OCI-LY7 (cell line): ENCODE results near the gene TMEM150C. TPM values are rescaled to one million over a fixed set of nuclear protein-coding genes. Genes with fewer than 3 reads are reported as not detected.

Source experiments
- BruUV-seq: library from RNA; stranded (reverse); fragments of 400-500 nt; replicated peaks from 2 replicates; lab custom pipeline; 2021; lab: Mats Ljungman, UMichigan
- CTCF ChIA-PET: fragments of 300-600 bp; sonication (Branson Sonifier 250); formaldehyde crosslinking; loops from one replicate; lab custom pipeline; 2022; ENCODE audit warnings: antibody characterized with exemption; ENCODE audit not compliant: unreplicated experiment; lab: Charles Lee
- POLR2A ChIA-PET: fragments of 300-600 bp; sonication (Branson Sonifier 250); formaldehyde crosslinking; loops from one replicate; lab custom pipeline; 2022; ENCODE audit warnings: antibody characterized with exemption; lab: Charles Lee
- DNase-seq: peaks from one replicate; pipeline ENCODE4 v3.0.0-alpha.2; 2015; ENCODE audit warnings: low spot score
- H2AFZ ChIP-seq: fragments of 200-600 bp; sonication (generic), shearing (Covaris generic); 2 replicates; pipeline ENCODE4 v1.6.1; 2014; ENCODE audit warnings: mild to moderate bottlenecking, antibody characterized with exemption, low read length, moderate library complexity
- H3K27ac ChIP-seq: fragments of 200-600 bp; sonication (generic); 2 replicates; pipeline ENCODE4 v1.5.1; 2014; ENCODE audit warnings: mixed run types, low read depth, mild to moderate bottlenecking, moderate library complexity, low read length, inconsistent platforms; ENCODE audit not compliant: poor library complexity, severe bottlenecking
- H3K36me3 ChIP-seq: fragments of 200-600 bp; sonication (generic); 2 replicates; pipeline ENCODE4 v1.6.1; 2014; ENCODE audit warnings: mild to moderate bottlenecking, antibody characterized with exemption, low read length, moderate library complexity, mixed read lengths; ENCODE audit not compliant: insufficient read depth
- H3K4me1 ChIP-seq: fragments of 200-600 bp; sonication (generic); 2 replicates; pipeline ENCODE4 v1.5.1; 2014; ENCODE audit warnings: mild to moderate bottlenecking, low read length; ENCODE audit not compliant: insufficient read depth, poor library complexity, severe bottlenecking
- H3K4me2 ChIP-seq: fragments of 200-600 bp; sonication (generic); 2 replicates; pipeline ENCODE4 v1.6.1; 2014; ENCODE audit warnings: mild to moderate bottlenecking, low read length
- H3K4me3 ChIP-seq: fragments of 200-600 bp; sonication (generic); 2 replicates; pipeline ENCODE4 v1.5.1; 2014; ENCODE audit warnings: mild to moderate bottlenecking, low read depth, low read length; ENCODE audit not compliant: poor library complexity, severe bottlenecking
- H3K79me2 ChIP-seq: fragments of 200-600 bp; sonication (generic); 2 replicates; pipeline ENCODE4 v1.6.1; 2016; ENCODE audit warnings: low read depth, mild to moderate bottlenecking, low read length, moderate library complexity, mixed read lengths; ENCODE audit not compliant: insufficient read depth
- H3K9me2 ChIP-seq: fragments of 200-600 bp; sonication (generic); 2 replicates; pipeline ENCODE4 v1.6.1; 2016; ENCODE audit warnings: mild to moderate bottlenecking, low read length, mixed read lengths; ENCODE audit not compliant: insufficient read depth
- H3K9me3 ChIP-seq: fragments of 200-600 bp; sonication (generic); 2 replicates; pipeline ENCODE4 v1.6.1; 2014; ENCODE audit warnings: mild to moderate bottlenecking, mixed run types, low read length, mixed read lengths
- H4K20me1 ChIP-seq: fragments of 200-600 bp; sonication (generic); 2 replicates; pipeline ENCODE4 v1.6.1; 2014; ENCODE audit warnings: mild to moderate bottlenecking, antibody characterized with exemption, low read length, moderate library complexity, mixed read lengths; ENCODE audit not compliant: insufficient read depth
- EZH2phosphoT487 ChIP-seq: fragments of 200-600 bp; sonication (generic); IDR thresholded peaks from 2 replicates; pipeline ENCODE4 v1.6.1; 2018; ENCODE audit warnings: low read depth, borderline replicate concordance, mild to moderate bottlenecking, mixed run types, antibody characterized with exemption, low read length, moderate library complexity, mixed read lengths
- intact Hi-C: fragments of 100-400 bp; cut with micrococcal nuclease; formaldehyde crosslinking; loops from one replicate; pipeline ENCODE4 v1.10.0; 2022; ENCODE audit not compliant: unreplicated experiment
- total RNA-seq, 2 experiments: library from RNA; depleted of rRNA in 1 of 2; stranded (reverse); fragments of >200 nt in 1 of 2; shearing (Covaris generic) in 1 of 2; gene quantifications; 2 replicates each; pipeline ENCODE4 v1.2.3, GENCODE V29; 2014 to 2022
- TF ChIP-seq, protein P1 (sequence below): fragments of 200-600 bp; sonication (generic); conservative IDR thresholded peaks from 2 replicates; pipeline ENCODE4 v1.5.1; 2014; ENCODE audit warnings: mild to moderate bottlenecking, antibody characterized with exemption, low read length, moderate library complexity, mixed read lengths

The TMEM150C gene
- total RNA-seq, 2 experiments from 2014 or later = not detected

DNA sequence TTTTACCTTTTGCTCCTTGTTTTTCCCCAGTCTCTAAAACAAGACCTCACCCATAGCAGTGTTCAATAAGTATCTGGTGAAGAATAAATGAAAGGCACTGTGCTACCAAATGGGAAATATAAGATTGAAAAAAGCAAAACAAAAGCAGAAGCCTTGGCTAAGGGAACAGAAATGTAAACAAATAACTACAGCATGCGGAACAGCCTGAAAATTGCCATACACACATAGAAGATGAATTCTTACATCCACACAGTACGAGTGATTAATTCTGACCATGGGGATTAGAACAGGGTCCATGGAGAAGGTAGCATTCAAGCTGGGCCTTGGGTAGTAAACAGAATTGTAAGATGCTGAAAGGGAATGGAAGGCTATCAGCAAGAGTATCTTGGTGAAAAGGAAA lies 40.5 kb downstream of the TMEM150C start:
- POLR2A ChIA-PET = no interaction called here

DNA sequence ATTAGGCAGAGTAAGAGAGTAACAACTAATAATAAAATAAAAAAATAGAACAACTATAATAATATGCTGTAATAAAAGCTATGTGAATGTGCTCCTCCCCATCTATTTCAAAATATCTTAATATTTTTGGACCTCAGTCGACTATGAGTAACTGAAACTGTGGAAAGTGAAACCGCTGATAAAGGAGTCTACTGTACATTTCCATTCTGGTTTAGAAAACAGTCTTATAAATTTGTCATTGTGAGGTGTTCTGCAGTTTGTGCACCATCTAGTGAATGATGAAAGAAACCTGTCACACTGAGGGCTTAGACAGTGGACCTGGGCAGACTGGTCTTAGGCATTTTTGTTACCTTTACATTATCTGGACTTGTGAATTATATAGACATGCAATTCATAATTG lies 42.0 kb downstream of the TMEM150C start:
- no peak for DNase-seq

More for the DNA sequence above, 40.5 kb downstream of the TMEM150C start:
- no peaks in the 10 kb centered on the region for H3K9me2 ChIP-seq
- H3K27ac ChIP-seq = no peak overlapping the region
- DNase-seq = no peak
- CTCF ChIA-PET = no interaction called here
- no peak for TF ChIP-seq EZH2phosphoT487
- TF ChIP-seq, protein P1, sequence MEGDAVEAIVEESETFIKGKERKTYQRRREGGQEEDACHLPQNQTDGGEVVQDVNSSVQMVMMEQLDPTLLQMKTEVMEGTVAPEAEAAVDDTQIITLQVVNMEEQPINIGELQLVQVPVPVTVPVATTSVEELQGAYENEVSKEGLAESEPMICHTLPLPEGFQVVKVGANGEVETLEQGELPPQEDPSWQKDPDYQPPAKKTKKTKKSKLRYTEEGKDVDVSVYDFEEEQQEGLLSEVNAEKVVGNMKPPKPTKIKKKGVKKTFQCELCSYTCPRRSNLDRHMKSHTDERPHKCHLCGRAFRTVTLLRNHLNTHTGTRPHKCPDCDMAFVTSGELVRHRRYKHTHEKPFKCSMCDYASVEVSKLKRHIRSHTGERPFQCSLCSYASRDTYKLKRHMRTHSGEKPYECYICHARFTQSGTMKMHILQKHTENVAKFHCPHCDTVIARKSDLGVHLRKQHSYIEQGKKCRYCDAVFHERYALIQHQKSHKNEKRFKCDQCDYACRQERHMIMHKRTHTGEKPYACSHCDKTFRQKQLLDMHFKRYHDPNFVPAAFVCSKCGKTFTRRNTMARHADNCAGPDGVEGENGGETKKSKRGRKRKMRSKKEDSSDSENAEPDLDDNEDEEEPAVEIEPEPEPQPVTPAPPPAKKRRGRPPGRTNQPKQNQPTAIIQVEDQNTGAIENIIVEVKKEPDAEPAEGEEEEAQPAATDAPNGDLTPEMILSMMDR = no peak
- no peak overlapping the region for H3K4me3 ChIP-seq
- no peaks in the 10 kb centered on the region for H3K9me3 ChIP-seq
- BruUV-seq = no TSS peak
- H2AFZ ChIP-seq = no peak overlapping the region
- no peaks in the 10 kb centered on the region for H3K4me1 ChIP-seq
- no peaks in the 10 kb centered on the region for H3K79me2 ChIP-seq
- intact Hi-C loops = no loop called here
- no peaks in the 10 kb centered on the region for H4K20me1 ChIP-seq
- no peaks in the 10 kb centered on the region for H3K36me3 ChIP-seq
- no peak overlapping the region for H3K4me2 ChIP-seq

DNA sequence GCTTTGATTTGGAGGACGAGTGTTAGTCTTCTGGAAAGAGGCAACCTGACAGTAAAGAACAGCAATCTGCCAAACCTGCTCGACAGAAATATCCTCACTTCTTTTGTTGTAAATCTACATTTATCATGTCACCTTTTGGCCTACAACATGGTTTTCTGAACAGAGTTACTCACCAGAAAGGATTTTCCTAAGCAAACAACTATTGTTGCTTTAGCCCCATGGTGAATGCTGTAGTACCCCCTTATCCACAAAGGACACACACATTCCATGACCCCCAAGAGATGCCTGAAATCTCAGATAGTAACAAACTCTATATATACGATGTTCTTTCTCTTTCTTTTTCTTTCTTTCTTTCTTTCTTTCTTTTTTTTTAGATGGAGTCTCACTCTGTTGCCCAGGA lies 42.7 kb downstream of the TMEM150C start:
- Histone ChIP-seq H3K9me2 (no peaks in the 10 kb centered on the region), H3K4me1 (no peaks in the 10 kb centered on the region), H3K79me2 (no peaks in the 10 kb centered on the region), H3K4me3 (no peak overlapping the region), H3K9me3 (no peaks in the 10 kb centered on the region), H2AFZ (no peak overlapping the region), H3K27ac (no peak overlapping the region), H3K4me2 (no peak overlapping the region), H4K20me1 (no peaks in the 10 kb centered on the region), H3K36me3 (no peaks in the 10 kb centered on the region)
- POLR2A ChIA-PET = no interaction called here
- TF ChIP-seq, protein P1 = no peak
- no peak for TF ChIP-seq EZH2phosphoT487
- intact Hi-C loops = no loop called here
- DNase-seq = no peak
- CTCF ChIA-PET = no interaction called here
- BruUV-seq = no TSS peak

More for the DNA sequence above, 42.0 kb downstream of the TMEM150C start:
- no peaks in the 10 kb centered on the region for H3K36me3 ChIP-seq
- BruUV-seq = no TSS peak
- H2AFZ ChIP-seq = no peak overlapping the region
- H3K79me2 ChIP-seq = no peaks in the 10 kb centered on the region
- H3K4me3 ChIP-seq = no peak overlapping the region
- TF ChIP-seq, protein P1 = no peak
- TF ChIP-seq EZH2phosphoT487 = no peak
- no peak overlapping the region for H3K4me2 ChIP-seq
- H3K9me3 ChIP-seq = no peaks in the 10 kb centered on the region
- H3K27ac ChIP-seq = no peak overlapping the region
- H3K9me2 ChIP-seq = no peaks in the 10 kb centered on the region
- no peaks in the 10 kb centered on the region for H3K4me1 ChIP-seq
- ChIA-PET POLR2A (no interaction called here), CTCF (no interaction called here)
- H4K20me1 ChIP-seq = no peaks in the 10 kb centered on the region
- intact Hi-C loops = no loop called here
